Endothelial cell (in vitro differentiated cells): ENCODE measurements around the gene ANO9. TPM values are rescaled to one million over a fixed set of nuclear protein-coding genes. Genes with fewer than 3 reads are reported as not detected.
"Not testable (repeated sequence)": the region's sequence is repeated elsewhere in the genome, so short reads cannot be mapped to it uniquely, and the experiment has no call there.

Experiments
- DNase-seq: peaks from one replicate; pipeline ENCODE4 v3.0.0; 2021; ENCODE audit warnings: low spot score
- H3K27ac Mint-ChIP-seq: one replicate; pipeline ENCODE4 v1.8.0; 2021; ENCODE audit warnings: mixed read lengths, inconsistent platforms; ENCODE audit not compliant: unreplicated experiment
- H3K27me3 Mint-ChIP-seq: one replicate; pipeline ENCODE4 v1.8.0; 2021; ENCODE audit warnings: mild to moderate bottlenecking, moderate library complexity, mixed read lengths, inconsistent platforms; ENCODE audit not compliant: unreplicated experiment
- H3K36me3 Mint-ChIP-seq: one replicate; pipeline ENCODE4 v1.8.0; 2021; ENCODE audit warnings: mild to moderate bottlenecking, low read depth, mixed read lengths, inconsistent platforms; ENCODE audit not compliant: unreplicated experiment
- H3K4me1 Mint-ChIP-seq: one replicate; pipeline ENCODE4 v1.8.0; 2021; ENCODE audit warnings: mild to moderate bottlenecking, mixed read lengths, inconsistent platforms; ENCODE audit not compliant: unreplicated experiment
- H3K4me3 Mint-ChIP-seq: one replicate; pipeline ENCODE4 v1.8.0; 2021; ENCODE audit warnings: mild to moderate bottlenecking, mixed read lengths, inconsistent platforms; ENCODE audit not compliant: unreplicated experiment
- H3K9me3 Mint-ChIP-seq: one replicate; pipeline ENCODE4 v1.8.0; 2021; ENCODE audit warnings: mixed read lengths, inconsistent platforms; ENCODE audit not compliant: unreplicated experiment
- total RNA-seq: library from RNA; stranded (reverse); fragmentation: NEBNext Ultra II Directional; extraction: Animal tissue kit (Norgen Biotek cat#: 25700); gene quantifications from one replicate; pipeline ENCODE4 v1.2.1, GENCODE V29; 2021; ENCODE audit not compliant: unreplicated experiment
- TF ChIP-seq, protein P1 (sequence below): fragments of 200-600 bp; sonication (generic); IDR thresholded peaks from one replicate; pipeline ENCODE4 v1.5.0; 2021; ENCODE audit warnings: antibody characterized with exemption; ENCODE audit not compliant: unreplicated experiment

ANO9 gene
- total RNA-seq, 1 donor from 2014 or later, result 0.41 TPM

DNA sequence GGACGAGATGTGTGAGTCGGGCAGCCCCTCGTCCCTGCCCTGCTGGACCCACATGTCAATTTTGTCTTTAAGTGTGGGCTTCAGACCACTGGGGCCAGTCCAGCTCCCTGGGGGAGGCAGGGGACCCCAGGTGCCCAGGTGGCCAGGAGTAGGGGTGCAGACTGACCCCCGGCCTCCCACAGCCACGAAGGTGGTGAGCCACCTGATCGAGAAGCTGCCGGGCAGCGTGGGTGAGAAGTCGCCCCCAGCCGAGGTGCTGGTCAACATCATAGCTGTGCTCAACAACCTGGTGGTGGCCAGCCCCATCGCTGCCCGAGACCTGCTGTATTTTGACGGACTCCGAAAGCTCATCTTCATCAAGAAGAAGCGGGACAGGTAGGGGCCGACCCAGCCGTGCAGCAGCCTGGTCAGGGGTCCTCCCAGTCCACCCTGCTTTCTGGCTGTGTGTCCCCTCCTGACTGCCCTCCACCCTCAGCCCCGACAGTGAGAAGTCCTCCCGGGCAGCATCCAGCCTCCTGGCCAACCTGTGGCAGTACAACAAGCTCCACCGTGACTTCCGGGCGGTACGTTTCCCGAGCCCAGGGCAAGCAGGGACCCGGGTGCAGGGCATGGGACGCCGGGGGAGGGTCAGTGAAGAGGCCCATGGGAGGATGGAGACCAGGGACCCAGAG lies 37.9 kb downstream of the ANO9 start:
- DNase-seq, result no peak
- Mint-ChIP-seq H3K27ac (no peak overlapping the region), H3K36me3 (no peaks in the 10 kb centered on the region), H3K9me3 (no peaks in the 10 kb centered on the region), H3K4me1 (no peaks in the 10 kb centered on the region), H3K4me3 (no peak overlapping the region), H3K27me3 (peaks cover 4% of the 10 kb centered on the region)
- TF ChIP-seq, protein P1, sequence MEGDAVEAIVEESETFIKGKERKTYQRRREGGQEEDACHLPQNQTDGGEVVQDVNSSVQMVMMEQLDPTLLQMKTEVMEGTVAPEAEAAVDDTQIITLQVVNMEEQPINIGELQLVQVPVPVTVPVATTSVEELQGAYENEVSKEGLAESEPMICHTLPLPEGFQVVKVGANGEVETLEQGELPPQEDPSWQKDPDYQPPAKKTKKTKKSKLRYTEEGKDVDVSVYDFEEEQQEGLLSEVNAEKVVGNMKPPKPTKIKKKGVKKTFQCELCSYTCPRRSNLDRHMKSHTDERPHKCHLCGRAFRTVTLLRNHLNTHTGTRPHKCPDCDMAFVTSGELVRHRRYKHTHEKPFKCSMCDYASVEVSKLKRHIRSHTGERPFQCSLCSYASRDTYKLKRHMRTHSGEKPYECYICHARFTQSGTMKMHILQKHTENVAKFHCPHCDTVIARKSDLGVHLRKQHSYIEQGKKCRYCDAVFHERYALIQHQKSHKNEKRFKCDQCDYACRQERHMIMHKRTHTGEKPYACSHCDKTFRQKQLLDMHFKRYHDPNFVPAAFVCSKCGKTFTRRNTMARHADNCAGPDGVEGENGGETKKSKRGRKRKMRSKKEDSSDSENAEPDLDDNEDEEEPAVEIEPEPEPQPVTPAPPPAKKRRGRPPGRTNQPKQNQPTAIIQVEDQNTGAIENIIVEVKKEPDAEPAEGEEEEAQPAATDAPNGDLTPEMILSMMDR, result no peak

DNA sequence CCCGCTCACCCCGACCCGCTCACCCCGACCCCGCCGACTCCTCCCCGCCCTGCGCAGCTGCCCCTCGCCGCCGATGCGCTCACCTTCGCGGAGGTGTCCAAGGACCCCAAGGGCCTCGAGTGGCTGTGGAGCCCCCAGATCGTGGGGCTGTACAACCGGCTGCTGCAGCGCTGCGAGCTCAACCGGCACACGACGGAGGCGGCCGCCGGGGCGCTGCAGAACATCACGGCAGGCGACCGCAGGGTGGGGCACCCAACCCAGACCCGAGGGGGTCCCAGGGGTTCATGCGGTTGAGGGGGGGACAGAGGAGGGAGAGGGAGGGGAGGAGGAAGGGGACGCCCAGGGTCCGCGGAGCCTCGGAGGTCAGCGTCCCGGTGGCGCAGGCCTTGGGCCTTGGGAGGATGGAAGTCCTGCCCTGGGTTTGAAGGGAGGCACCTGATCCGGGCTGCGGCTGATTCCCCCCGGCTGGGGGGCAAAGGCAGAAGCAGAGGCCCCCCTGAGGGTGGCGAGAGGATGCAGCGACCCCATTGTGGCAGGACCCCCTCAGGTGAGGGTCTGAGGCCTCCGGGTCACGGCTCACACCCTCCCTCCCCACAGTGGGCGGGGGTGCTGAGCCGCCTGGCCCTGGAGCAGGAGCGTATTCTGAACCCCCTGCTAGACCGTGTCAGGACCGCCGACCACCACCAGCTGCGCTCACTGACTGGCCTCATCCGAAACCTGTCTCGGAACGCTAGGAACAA lies 38.6 kb downstream of the ANO9 start:
- H3K9me3 Mint-ChIP-seq, result no peaks in the 10 kb centered on the region
- TF ChIP-seq, protein P1, result no peak
- no peaks in the 10 kb centered on the region for H3K4me1 Mint-ChIP-seq
- no peak overlapping the region for H3K27ac Mint-ChIP-seq
- H3K4me3 Mint-ChIP-seq, result no peak overlapping the region
- DNase-seq, result no peak
- no peaks in the 10 kb centered on the region for H3K36me3 Mint-ChIP-seq
- H3K27me3 Mint-ChIP-seq, result peaks cover 6% of the 10 kb centered on the region

DNA sequence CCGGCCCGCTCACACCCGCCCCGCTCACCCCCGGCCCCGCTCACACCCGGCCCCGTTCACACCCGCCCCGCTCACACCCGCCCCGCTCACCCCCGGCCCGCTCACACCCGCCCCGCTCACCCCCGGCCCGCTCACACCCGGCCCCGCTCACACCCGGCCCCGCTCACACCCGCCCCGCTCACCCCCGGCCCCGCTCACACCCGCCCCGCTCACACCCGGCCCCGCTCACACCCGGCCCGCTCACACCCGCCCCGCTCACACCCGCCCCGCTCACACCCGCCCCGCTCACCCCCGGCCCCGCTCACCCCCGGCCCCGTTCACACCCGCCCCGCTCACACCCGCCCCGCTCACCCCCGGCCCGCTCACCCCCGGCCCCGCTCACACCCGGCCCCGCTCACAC lies 40.6 kb downstream of the ANO9 start:
- H3K27me3 Mint-ChIP-seq, DNase-seq: not testable (repeated sequence)

DNA sequence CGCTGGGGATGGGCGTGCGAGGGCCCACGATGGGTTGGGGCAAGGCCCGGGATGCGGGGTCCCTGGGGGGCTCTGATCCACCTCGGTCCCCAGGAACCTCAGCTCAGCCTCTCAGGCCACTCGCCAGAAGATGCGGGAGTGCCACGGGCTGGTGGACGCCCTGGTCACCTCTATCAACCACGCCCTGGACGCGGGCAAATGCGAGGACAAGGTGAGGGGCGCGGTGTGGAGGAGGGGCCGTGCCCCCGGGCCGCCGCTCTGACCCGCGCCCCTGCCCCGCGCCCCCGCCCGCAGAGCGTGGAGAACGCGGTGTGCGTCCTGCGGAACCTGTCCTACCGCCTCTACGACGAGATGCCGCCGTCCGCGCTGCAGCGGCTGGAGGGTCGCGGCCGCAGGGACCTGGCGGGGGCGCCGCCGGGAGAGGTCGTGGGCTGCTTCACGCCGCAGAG lies 41.5 kb downstream of the ANO9 start:
- Mint-ChIP-seq H3K4me1 (no peaks in the 10 kb centered on the region), H3K9me3 (no peaks in the 10 kb centered on the region), H3K27ac (no peak overlapping the region), H3K4me3 (no peak overlapping the region), H3K27me3 (peaks cover 5% of the 10 kb centered on the region), H3K36me3 (no peaks in the 10 kb centered on the region)
- no peak for DNase-seq
- TF ChIP-seq, protein P1, result no peak

More for the DNA sequence above, 40.6 kb downstream of the ANO9 start:
- H3K27ac Mint-ChIP-seq, H3K4me1 Mint-ChIP-seq, H3K36me3 Mint-ChIP-seq, H3K9me3 Mint-ChIP-seq, H3K4me3 Mint-ChIP-seq: not testable (repeated sequence)

DNA sequence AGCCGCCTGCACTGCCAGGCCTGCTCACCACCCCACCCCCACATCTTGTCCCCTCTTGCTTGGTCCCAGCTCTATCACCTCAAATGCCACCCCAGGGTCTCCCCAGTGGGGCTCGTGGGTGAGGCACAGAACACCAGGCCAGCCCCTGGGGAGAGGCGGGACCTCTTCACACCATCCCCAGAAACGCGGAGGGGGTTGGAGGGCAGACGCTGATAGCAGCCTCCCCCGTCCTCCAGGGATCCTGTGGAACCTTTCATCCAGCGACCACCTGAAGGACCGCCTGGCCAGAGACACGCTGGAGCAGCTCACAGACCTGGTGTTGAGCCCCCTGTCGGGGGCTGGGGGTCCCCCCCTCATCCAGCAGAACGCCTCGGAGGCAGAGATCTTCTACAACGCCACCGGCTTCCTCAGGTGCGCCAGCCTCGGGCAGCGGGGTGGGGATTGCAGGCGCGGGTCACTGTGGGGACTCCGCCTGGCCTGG lies 42.0 kb downstream of the ANO9 start:
- no peaks in the 10 kb centered on the region for H3K9me3 Mint-ChIP-seq
- no peaks in the 10 kb centered on the region for H3K36me3 Mint-ChIP-seq

More for the DNA sequence above, 42.0 kb downstream of the ANO9 start:
- Mint-ChIP-seq H3K4me1 (no peaks in the 10 kb centered on the region), H3K4me3 (no peak overlapping the region), H3K27ac (no peak overlapping the region), H3K27me3 (peaks cover 3% of the 10 kb centered on the region)
- DNase-seq, result no peak
- TF ChIP-seq, protein P1, result no peak
